AML-193 (cell line): ENCODE data around the gene ARL3.
"Not testable (repeated sequence)": the region's sequence is repeated elsewhere in the genome, so short reads cannot be mapped to it uniquely, and the experiment has no call there.

Experiments
- DNase-seq, 2 experiments: peaks; one replicate each; lab custom pipeline; 2025; lab: John Stamatoyannopoulos, UW

The ARL3 gene

DNA sequence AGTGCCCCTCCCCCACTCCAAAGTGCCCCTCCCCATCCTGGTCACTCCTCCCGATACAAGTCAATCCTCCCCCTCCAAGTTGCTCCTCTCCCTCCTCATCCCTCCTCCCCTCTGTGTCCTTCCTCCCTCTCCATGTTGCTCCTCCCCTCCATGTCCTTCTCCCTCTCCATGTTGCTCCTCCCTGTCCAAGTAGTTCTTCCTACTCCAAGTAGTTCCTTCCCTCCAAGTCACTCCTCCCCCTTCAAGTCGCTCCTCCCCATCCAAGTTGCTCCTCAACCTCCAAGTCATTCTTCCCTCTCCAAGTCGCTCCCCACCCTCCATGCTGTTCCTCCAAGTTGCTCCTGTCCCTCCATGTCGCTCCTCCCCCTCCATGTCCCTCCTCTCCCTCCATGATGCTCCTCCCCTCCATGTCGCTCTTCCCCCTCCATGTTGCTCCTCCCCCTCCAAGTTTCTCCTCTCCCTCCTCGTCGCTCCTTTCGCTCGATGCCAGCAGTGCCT, 20.9 kb upstream of the ARL3 start:
- DNase-seq: no peak

DNA sequence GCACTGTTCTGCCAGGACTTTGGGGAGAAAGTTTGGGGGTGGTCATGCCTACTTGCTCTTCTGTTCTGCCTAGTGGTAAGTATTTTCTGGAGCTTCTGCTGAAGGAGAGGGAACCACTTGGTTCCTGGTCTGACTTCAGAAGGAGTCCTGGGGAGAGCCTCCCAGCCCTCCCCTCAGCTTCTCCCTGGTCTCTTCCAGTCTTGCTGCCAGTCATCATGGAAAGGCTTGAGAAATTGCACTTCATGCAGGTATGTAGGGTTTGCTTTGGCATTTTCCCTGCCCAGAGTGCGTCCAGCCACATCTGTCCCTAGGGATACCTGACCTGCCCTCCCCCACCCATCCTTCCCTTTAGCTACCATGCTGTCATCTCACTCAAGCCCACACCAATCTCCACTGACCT, 18.5 kb upstream of the ARL3 start:
- DNase-seq: no peak

DNA sequence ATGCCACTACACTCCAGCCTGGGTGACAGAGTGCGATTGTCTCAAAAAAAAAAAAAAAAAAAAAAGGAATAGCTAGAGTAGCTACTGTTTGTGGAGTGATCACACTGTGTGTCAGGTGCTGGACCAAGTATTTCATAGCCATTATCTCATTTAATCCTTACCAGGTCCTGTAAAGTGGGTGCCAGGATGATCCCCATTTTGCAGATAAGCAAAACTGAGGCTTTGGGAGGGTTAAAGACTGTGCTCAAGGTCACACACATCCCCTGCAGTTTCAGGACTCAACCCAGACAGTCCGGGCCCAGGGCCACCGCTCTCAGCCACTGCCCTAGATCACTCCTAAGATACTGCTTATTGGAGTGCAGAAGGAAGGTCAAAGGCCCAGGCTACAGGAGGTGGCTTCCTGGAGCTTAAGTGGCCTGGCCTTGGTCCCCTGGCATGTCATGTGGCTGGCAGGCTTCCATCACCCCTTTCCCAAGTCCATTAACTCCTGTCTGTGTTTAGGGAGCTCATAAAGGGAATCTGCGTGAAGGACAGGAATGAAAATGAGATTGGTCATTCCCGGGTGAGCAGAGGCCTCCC, 17.1 kb upstream of the ARL3 start:
- no peak for DNase-seq

- peak; percentile 38 to 47 for DNase-seq
These were observed 15.1 kb upstream of the ARL3 start for GRCh38 chr10:102729029-102730026.

DNA sequence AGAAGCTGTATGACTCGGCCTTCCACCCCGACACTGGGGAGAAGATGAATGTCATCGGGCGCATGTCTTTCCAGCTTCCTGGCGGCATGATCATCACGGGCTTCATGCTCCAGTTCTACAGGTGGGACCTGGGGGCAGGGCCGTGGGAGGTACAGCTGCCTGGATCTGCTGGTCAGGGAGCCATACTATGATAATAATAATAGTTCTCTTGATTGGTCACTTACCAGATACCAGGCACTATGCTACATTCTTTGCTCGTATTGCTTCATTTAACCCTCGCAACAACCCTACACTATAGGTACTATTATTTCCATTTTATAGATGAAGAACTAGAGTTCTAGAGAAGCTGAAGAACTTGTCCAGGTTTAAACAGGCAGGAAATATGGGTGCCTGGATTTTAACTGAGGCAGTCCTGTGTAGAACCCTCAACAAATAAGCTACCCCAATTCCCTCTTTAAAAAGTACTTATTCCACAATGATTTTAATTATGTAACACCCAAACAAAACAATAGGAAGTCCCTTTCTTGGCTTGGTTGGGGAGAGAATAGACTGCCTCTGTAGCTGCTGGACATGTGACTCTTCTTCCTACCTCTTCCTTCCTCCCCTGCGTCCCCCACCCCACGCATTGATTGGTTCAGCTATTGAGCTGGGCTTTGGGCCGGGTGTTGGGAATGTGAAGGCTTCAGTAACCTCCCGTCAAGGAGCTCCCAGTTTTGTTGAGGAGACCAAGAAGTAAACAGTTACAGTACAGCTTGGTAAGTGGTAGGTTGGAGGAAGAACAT, 13.0 kb upstream of the ARL3 start:
- no peak for DNase-seq

- DNase-seq: no peak
These were observed 12.1 kb upstream of the ARL3 start for GRCh38 chr10:102726274-102726673.

GRCh38 chr10:102723989-102724388, 9.8 kb upstream of the ARL3 start:
- DNase-seq: no peak

- no peak for DNase-seq
These were observed 7.8 kb upstream of the ARL3 start for GRCh38 chr10:102721954-102722353.

- DNase-seq: no peak
These were observed 6.6 kb upstream of the ARL3 start for GRCh38 chr10:102720775-102721301.

- DNase-seq: no peak
These were observed 6.1 kb upstream of the ARL3 start for GRCh38 chr10:102720337-102720736.

DNA sequence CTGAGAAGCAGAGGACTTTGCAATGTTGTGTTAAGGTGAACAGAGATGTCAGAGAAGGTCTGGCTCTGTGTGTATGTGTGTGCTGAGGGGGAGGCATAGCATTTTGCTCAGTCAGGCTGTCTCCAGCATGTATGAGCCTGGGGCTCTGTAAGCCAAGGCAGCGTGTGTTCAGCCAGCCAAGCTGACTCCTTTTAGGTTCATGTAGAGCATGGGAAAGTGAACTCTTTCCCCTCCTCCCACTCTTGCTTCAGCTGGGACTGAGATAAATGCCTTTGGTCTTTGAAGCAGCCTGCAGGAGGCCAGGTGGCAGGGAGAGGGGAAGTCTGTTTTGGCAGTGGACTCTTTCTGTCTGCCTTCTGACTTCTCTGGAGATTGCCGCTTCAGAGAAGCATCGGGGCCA, 4.0 kb upstream of the ARL3 start:
- DNase-seq: no peak

GRCh38 chr10:102716900-102717565, 2.8 kb upstream of the ARL3 start:
- DNase-seq: not testable (repeated sequence)

GRCh38 chr10:102715880-102716279, 1.7 kb upstream of the ARL3 start:
- no peak for DNase-seq

DNA sequence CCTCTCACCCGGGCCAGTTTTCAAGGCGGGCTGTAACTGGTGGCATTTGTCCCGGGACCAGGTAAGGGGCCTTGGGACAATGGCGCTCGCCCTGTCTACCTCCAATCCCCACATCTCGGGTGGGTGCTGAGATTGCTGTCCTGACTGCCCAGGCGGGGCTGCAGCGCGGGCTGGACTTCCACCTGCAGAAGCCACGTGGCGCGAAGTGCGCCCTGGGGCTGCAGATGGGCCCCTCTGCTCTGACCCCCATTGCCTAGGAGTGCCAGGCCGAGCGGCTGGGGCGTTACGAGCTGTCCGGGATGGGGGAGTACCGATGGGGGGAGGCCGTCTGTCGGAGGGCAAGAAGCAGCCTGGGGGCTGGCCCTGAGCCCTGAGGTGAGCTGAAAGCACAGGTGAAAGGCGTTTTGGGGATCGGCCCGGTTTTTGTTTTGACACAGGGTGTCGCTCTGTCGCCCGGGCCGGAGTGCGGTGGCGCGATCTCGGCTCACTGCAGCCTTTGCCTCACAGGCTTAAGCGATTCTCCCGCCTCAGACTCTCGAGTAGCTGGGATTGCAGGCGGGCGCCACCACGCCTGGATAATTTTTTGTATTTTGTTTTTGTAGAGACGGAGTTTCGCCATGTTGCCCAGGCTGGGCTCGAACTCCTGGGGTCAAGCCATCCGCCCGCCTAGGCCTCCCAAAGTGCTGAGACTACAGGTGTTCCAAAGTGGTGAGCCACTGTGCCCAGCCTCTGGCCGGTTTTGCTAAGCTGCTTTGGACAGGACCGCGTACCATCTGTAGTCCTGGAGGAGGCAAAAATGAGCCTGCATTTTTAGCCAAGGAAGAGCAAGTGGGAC, 641 bp upstream of the ARL3 start, which contains the start of gene SFXN2:
Gene SFXN2, plus strand, starts transcription at position 16 of the 835 bp plus-strand sequence. CDS start 12,001 bp downstream, outside the sequence.
- peak; percentile 23 to 56 for DNase-seq

GRCh38 chr10:102713539-102713813, 721 bp downstream of the ARL3 start:
- no peak for DNase-seq

GRCh38 chr10:102712843-102713538, 1.2 kb downstream of the ARL3 start:
- no peak for DNase-seq

DNA sequence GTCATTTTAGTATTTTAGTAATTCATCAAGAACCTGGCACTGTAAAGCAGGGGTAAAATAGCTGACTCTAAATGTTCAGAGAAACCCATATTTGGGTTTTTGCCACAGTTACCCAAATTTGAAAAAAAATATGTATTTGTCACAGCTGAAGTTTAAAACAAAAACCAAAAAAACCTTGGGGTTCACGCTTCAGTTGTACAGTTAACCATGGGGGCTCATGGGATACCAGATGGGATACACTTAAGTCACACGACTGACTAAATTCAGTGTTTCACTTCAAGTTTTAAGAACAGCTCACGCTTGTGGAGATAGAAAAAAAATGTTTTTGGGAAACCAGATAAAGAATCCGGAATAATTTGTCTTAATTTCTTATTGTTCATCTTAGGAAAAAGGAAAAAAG, 2.1 kb downstream of the ARL3 start:
- no peak for DNase-seq

GRCh38 chr10:102710609-102711008, 3.6 kb downstream of the ARL3 start:
- no peak for DNase-seq

- DNase-seq: no peak
These were observed 8.7 kb downstream of the ARL3 start for GRCh38 chr10:102705531-102705930.

DNA sequence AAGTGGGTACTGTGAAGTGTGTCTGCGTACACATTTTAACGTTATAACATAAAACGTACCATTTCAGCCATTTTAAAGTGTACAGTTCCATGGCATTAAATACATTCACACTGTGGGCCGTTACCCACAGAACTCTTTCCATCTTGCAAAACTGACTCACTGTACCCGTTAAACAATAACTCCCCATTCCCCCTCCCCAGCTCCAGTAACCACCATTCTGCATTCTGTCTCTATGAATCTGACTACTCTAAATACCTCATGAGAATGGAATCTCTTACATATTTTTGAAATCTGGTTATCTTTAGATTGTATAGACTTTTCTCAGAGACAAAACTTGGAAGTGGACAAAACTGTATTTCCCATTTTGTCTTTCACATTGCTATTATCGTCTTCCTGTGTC, 9.3 kb downstream of the ARL3 start:
- no peak for DNase-seq
